Uterus (tissue), 4 donors: ENCODE data around the gene CECR2. TPM values are rescaled to one million over a fixed set of nuclear protein-coding genes. Genes with fewer than 3 reads are reported as not detected.

Experiments
- DNase-seq, 2 donors: peaks; one replicate each; pipeline ENCODE4 v3.0.0-alpha.2; 2019 to 2020
- H3K27ac ChIP-seq, 2 donors: fragments of 200-600 bp; sonication (generic); 1 replicate in 1 of 2; 2 replicates in 1 of 2; pipeline ENCODE4 v1.5.1; 2016 to 2018
- H3K27me3 ChIP-seq, 2 donors: fragments of 200-600 bp; sonication (generic); one replicate each; pipeline ENCODE4 v1.5.1; 2018 to 2019; ENCODE audit warnings: control low read depth in 1 of 2
- H3K36me3 ChIP-seq, 2 donors: fragments of 200-600 bp; sonication (generic); one replicate each; pipeline ENCODE4 v1.5.1; 2019; ENCODE audit warnings: control low read depth in 1 of 2
- H3K4me1 ChIP-seq, 2 donors: fragments of 200-600 bp; sonication (generic); one replicate each; pipeline ENCODE4 v1.5.1; 2018 to 2019; ENCODE audit warnings: control low read depth in 1 of 2
- H3K4me3 ChIP-seq, 2 donors: fragments of 200-600 bp; sonication (generic); 1 replicate in 1 of 2; 2 replicates in 1 of 2; pipeline ENCODE4 v1.5.1; 2018 to 2019; ENCODE audit warnings: mild to moderate bottlenecking in 1 of 2
- H3K9me3 ChIP-seq, 2 donors: fragments of 200-600 bp; sonication (generic); one replicate each; pipeline ENCODE4 v1.5.1; 2019; ENCODE audit warnings: control low read depth in 1 of 2
- POLR2A ChIP-seq, 2 donors: fragments of 450-650 bp; IDR thresholded peaks; one replicate each; pipeline ENCODE4 v1.6.1; 2016; ENCODE audit warnings: antibody characterized with exemption in 2 of 2, mild to moderate bottlenecking in 1 of 2, moderate library complexity in 1 of 2
- intact Hi-C: fragments of 100-400 bp; cut with DNase I; formaldehyde crosslinking; loops from one replicate; pipeline ENCODE4 v1.15.1; 2023; ENCODE audit warnings: low total_unique reads
- total RNA-seq, 4 donors: library from RNA; depleted of rRNA in 3 of 4; stranded (reverse); fragments of >200 nt in 3 of 4; gene quantifications; one replicate each; pipeline versions ENCODE4 v1.1.0 to v1.2.4, GENCODE V29; 2014 to 2023
- TF ChIP-seq, protein P1 (sequence below), 4 experiments: fragments of 200-600 bp in 2 of 4; fragments of 450-650 bp in 2 of 4; sonication (generic) in 2 of 4; IDR thresholded peaks; one replicate each; pipeline ENCODE4 v1.5.1; 2016 to 2019; ENCODE audit warnings: antibody characterized with exemption in 4 of 4, mild to moderate bottlenecking in 2 of 4, moderate library complexity in 1 of 4
- donor health status: DM: yes; HTN: yes; CAD: no.

Gene CECR2
- total RNA-seq, 4 donors from 2014 or later, result under 0.01 to 6.3 (median 3.8) TPM

- Histone ChIP-seq H3K36me3 (no peaks in the 10 kb centered on the region), H3K4me1 (no peaks in the 10 kb centered on the region), H3K4me3 (no peak overlapping the region), H3K27me3 (no peaks in the 10 kb centered on the region), H3K9me3 (no peaks in the 10 kb centered on the region), H3K27ac (no peak overlapping the region)
- intact Hi-C loops, result no loop called here
- no peak for TF ChIP-seq POLR2A (IDR thresholded peaks at IDR 0.05)
- TF ChIP-seq, protein P1, sequence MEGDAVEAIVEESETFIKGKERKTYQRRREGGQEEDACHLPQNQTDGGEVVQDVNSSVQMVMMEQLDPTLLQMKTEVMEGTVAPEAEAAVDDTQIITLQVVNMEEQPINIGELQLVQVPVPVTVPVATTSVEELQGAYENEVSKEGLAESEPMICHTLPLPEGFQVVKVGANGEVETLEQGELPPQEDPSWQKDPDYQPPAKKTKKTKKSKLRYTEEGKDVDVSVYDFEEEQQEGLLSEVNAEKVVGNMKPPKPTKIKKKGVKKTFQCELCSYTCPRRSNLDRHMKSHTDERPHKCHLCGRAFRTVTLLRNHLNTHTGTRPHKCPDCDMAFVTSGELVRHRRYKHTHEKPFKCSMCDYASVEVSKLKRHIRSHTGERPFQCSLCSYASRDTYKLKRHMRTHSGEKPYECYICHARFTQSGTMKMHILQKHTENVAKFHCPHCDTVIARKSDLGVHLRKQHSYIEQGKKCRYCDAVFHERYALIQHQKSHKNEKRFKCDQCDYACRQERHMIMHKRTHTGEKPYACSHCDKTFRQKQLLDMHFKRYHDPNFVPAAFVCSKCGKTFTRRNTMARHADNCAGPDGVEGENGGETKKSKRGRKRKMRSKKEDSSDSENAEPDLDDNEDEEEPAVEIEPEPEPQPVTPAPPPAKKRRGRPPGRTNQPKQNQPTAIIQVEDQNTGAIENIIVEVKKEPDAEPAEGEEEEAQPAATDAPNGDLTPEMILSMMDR (IDR thresholded peaks at IDR 0.05), result no peak
- DNase-seq, result no peak
Observed at GRCh38 chr22:17583151-17583550, 213.9 kb downstream of the CECR2 start.

DNA sequence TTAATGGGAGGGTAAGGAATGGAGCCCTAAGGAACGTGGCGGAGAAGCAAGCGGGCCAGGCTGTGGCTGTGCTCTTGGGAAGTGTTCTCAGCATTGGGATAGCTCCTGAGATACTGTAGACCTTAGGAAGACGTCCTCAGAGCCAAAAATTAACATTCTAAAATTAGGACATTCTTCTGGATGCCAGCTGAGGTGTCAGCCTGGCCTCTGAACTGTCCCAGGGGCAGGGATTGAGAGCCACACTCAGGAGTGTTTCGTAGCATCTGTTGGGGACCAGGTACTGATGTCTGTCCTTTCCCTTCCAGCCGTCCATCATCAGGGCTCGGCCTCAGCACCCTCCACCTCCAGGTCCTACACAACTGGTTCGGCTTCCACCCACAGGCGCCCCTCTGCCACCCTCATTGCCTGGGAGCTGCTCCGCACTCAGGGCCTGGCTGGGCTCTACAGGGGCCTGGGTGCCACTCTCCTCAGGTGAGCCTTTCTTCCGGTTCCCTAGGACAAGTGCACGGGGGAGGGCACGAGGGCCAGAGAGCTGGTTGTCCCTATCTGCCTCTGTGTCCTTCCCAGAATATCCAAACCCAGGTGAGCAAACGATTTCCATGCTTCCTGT lies 217.7 kb downstream of the CECR2 start:
- no peak for DNase-seq
- intact Hi-C loops, result no loop called here
- Histone ChIP-seq H3K36me3 (no peaks in the 10 kb centered on the region), H3K4me1 (no peaks in the 10 kb centered on the region), H3K4me3 (no peak overlapping the region), H3K9me3 (no peaks in the 10 kb centered on the region), H3K27me3 (no peaks in the 10 kb centered on the region), H3K27ac (no peak overlapping the region)
- TF ChIP-seq, protein P1 (IDR thresholded peaks at IDR 0.05), result no peak
- TF ChIP-seq POLR2A (IDR thresholded peaks at IDR 0.05), result no peak

DNA sequence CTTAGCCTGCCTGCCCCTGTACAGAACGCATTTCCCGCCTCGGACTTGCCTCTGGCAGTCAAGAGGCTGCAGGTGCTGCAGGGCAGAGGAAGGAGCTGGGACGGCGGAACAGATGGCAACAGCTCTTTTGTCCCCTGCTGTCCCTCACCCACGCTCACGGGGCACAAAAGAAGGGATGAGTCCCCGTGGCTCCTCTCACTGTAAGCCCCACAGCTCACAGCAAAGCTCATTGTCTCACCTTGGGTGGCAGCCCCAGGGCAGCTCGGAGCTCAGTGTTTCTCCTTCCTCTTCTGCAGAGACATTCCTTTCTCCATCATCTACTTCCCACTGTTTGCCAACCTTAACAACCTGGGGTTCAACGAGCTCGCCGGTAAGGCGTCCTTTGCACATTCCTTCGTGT lies 218.4 kb downstream of the CECR2 start:
- Histone ChIP-seq H3K9me3 (no peaks in the 10 kb centered on the region), H3K4me1 (no peaks in the 10 kb centered on the region), H3K4me3 (no peak overlapping the region), H3K36me3 (no peaks in the 10 kb centered on the region), H3K27me3 (no peaks in the 10 kb centered on the region), H3K27ac (no peak overlapping the region)
- TF ChIP-seq, protein P1 (IDR thresholded peaks at IDR 0.05), result no peak
- TF ChIP-seq POLR2A (IDR thresholded peaks at IDR 0.05), result no peak
- no peak for DNase-seq
- intact Hi-C loops, result no loop called here

- no peak for TF ChIP-seq POLR2A (IDR thresholded peaks at IDR 0.05)
- TF ChIP-seq, protein P1 (IDR thresholded peaks at IDR 0.05), result no peak
- DNase-seq, result no peak
- Histone ChIP-seq H3K27me3 (no peaks in the 10 kb centered on the region), H3K9me3 (no peaks in the 10 kb centered on the region), H3K27ac (no peak overlapping the region), H3K4me3 (no peak overlapping the region), H3K36me3 (no peaks in the 10 kb centered on the region), H3K4me1 (no peaks in the 10 kb centered on the region)
- intact Hi-C loops, result no loop called here
Observed at GRCh38 chr22:17588606-17589005, 219.3 kb downstream of the CECR2 start.

GRCh38 chr22:17589810-17590375 lies 220.6 kb downstream of the CECR2 start:
- H3K27me3 ChIP-seq, result no peaks in the 10 kb centered on the region
- no peaks in the 10 kb centered on the region for H3K36me3 ChIP-seq
- intact Hi-C loops, result no loop called here
- H3K9me3 ChIP-seq, result no peaks in the 10 kb centered on the region
- H3K27ac ChIP-seq, result no peak overlapping the region
- DNase-seq, result no peak
- H3K4me3 ChIP-seq, result no peak overlapping the region
- TF ChIP-seq POLR2A (IDR thresholded peaks at IDR 0.05), result no peak
- TF ChIP-seq, protein P1 (IDR thresholded peaks at IDR 0.05), result no peak
- no peaks in the 10 kb centered on the region for H3K4me1 ChIP-seq
